Measurements from ENCODE around the gene ZNF879.

The ZNF879 gene

GRCh38 chr5:179080724-179081123, 57.1 kb downstream of the ZNF879 start:
- H4K20me1 ChIP-seq (ENCODE audit: insufficient read depth, low read length): no peaks in the 10 kb centered on the region
- H2AFZ ChIP-seq (ENCODE audit: low read depth, low read length): no peak overlapping the region
- H3K4me2 ChIP-seq (ENCODE audit: low read length): no peak overlapping the region
- peaks cover 14% of the 10 kb centered on the region for H3K9me3 ChIP-seq (ENCODE audit: insufficient read depth, low read length)
- H3K4me1 ChIP-seq (ENCODE audit: low read length): no peaks in the 10 kb centered on the region
- H3K27ac ChIP-seq (ENCODE audit: low read length): no peak overlapping the region
- no peak overlapping the region for H3K4me3 ChIP-seq (ENCODE audit: low read length)
- H3K9ac ChIP-seq (ENCODE audit: low read length): no peak overlapping the region
- H3K27me3 ChIP-seq (ENCODE audit: low read depth, low read length): no peaks in the 10 kb centered on the region
- no peak for TF ChIP-seq EZH2phosphoT487 (IDR thresholded peaks at IDR 0.05; ENCODE audit: low read depth)
- no peaks in the 10 kb centered on the region for H3K36me3 ChIP-seq (replicated peaks; ENCODE audit: low read depth, low read length)
- no peaks in the 10 kb centered on the region for H3K79me2 ChIP-seq (ENCODE audit: low read length)

Data from OCI-LY3 (cell line).